Astrocyte (in vitro differentiated cells and primary cell): ENCODE data around the gene CLEC19A. TPM values are rescaled to one million over a fixed set of nuclear protein-coding genes. Genes with fewer than 3 reads are reported as not detected.
A peak's percentile ranks its signal among the peaks of the same experiment; 100 is the strongest.

Experiments used
- DNase-seq: peaks from one replicate; pipeline ENCODE4 v3.0.0-alpha.2; 2010; ENCODE audit warnings: low read depth
- FAIRE-seq: peaks from 2 replicates; lab custom pipeline; 2011; peaks lifted over from hg19 to GRCh38; lab: Jason Lieb, UNC
- H2AFZ ChIP-seq: 2 replicates; pipeline ENCODE4 v1.6.0; 2012; ENCODE audit warnings: low read depth, low read length, inconsistent platforms
- H3K27ac ChIP-seq: 2 replicates; pipeline ENCODE4 v1.5.1; 2011; ENCODE audit warnings: low read depth, low read length, inconsistent platforms
- H3K27me3 ChIP-seq: 2 replicates; pipeline ENCODE4 v1.6.0; 2011; ENCODE audit warnings: low read length, inconsistent platforms; ENCODE audit not compliant: insufficient read depth
- H3K36me3 ChIP-seq: 2 replicates; pipeline ENCODE4 v1.5.1; 2011; ENCODE audit warnings: low read length, inconsistent platforms; ENCODE audit not compliant: insufficient read depth
- H3K4me1 ChIP-seq: 2 replicates; pipeline ENCODE4 v1.5.1; 2011; ENCODE audit warnings: low read length, inconsistent platforms; ENCODE audit not compliant: insufficient read depth
- H3K4me2 ChIP-seq: 2 replicates; pipeline ENCODE4 v1.6.0; 2012; ENCODE audit warnings: low read length, inconsistent platforms
- H3K4me3 ChIP-seq: 2 replicates; pipeline ENCODE4 v1.5.1; 2011; ENCODE audit warnings: low read depth, mild to moderate bottlenecking, low read length, inconsistent platforms; ENCODE audit not compliant: insufficient read depth
- H3K79me2 ChIP-seq: 2 replicates; pipeline ENCODE4 v1.6.0; 2012; ENCODE audit warnings: mild to moderate bottlenecking, low read length, inconsistent platforms; ENCODE audit not compliant: insufficient read depth
- H3K9ac ChIP-seq: 2 replicates; pipeline ENCODE4 v1.6.0; 2012; ENCODE audit warnings: mild to moderate bottlenecking, low read length, inconsistent platforms
- H3K9me3 ChIP-seq: 2 replicates; pipeline ENCODE4 v1.5.1; 2012; ENCODE audit warnings: low read depth, mild to moderate bottlenecking, low read length, inconsistent platforms; ENCODE audit not compliant: insufficient read depth
- H4K20me1 ChIP-seq: 2 replicates; pipeline ENCODE4 v1.6.0; 2012; ENCODE audit warnings: low read length, inconsistent platforms; ENCODE audit not compliant: insufficient read depth
- H3K27ac Mint-ChIP-seq: one replicate; pipeline ENCODE4 v1.8.0; 2021; ENCODE audit warnings: mild to moderate bottlenecking, mixed read lengths; ENCODE audit not compliant: unreplicated experiment
- H3K27me3 Mint-ChIP-seq: one replicate; pipeline ENCODE4 v1.8.0; 2021; ENCODE audit warnings: low read depth, mixed read lengths; ENCODE audit not compliant: unreplicated experiment
- H3K36me3 Mint-ChIP-seq: one replicate; pipeline ENCODE4 v1.8.0; 2021; ENCODE audit warnings: low read depth, mixed read lengths; ENCODE audit not compliant: unreplicated experiment
- H3K4me1 Mint-ChIP-seq: one replicate; pipeline ENCODE4 v1.8.0; 2021; ENCODE audit warnings: low read depth, mixed read lengths; ENCODE audit not compliant: unreplicated experiment
- H3K4me3 Mint-ChIP-seq: one replicate; pipeline ENCODE4 v1.8.0; 2021; ENCODE audit warnings: mild to moderate bottlenecking, moderate library complexity, mixed read lengths; ENCODE audit not compliant: unreplicated experiment
- H3K9me3 Mint-ChIP-seq: one replicate; pipeline ENCODE4 v1.8.0; 2021; ENCODE audit warnings: mild to moderate bottlenecking, mixed read lengths; ENCODE audit not compliant: unreplicated experiment
- CTCF ChIP-seq: IDR thresholded peaks from 2 replicates; pipeline ENCODE4 v1.5.1; 2011; ENCODE audit warnings: low read depth, mild to moderate bottlenecking, inconsistent platforms, low read length, moderate library complexity; ENCODE audit not compliant: insufficient read depth
- EZH2 ChIP-seq: IDR thresholded peaks from 2 replicates; pipeline ENCODE4 v1.6.1; 2012; ENCODE audit warnings: mild to moderate bottlenecking, low read length, inconsistent platforms; ENCODE audit not compliant: insufficient read depth
- total RNA-seq: library from RNA; stranded (reverse); gene quantifications from 2 replicates; pipeline ENCODE4 v1.2.1, GENCODE V29; 2021

CLEC19A gene
- total RNA-seq, 1 donor from 2014 or later, result not detected

GRCh38 chr16:19290860-19291259 lies 5.3 kb downstream of the CLEC19A start:
- Histone ChIP-seq H3K4me1 (no peaks in the 10 kb centered on the region), H3K27ac (no peak overlapping the region), H3K36me3 (no peaks in the 10 kb centered on the region), H3K79me2 (no peaks in the 10 kb centered on the region), H3K9me3 (no peaks in the 10 kb centered on the region), H3K4me2 (no peak overlapping the region), H3K27me3 (no peaks in the 10 kb centered on the region), H3K4me3 (no peak overlapping the region), H4K20me1 (no peaks in the 10 kb centered on the region), H2AFZ (no peak overlapping the region), H3K9ac (no peak overlapping the region)
- H3K27me3 Mint-ChIP-seq, result peaks cover 15% of the 10 kb centered on the region
- no peak for TF ChIP-seq CTCF
- FAIRE-seq (no peak), DNase-seq (no peak)
- H3K4me3 Mint-ChIP-seq, result no peak overlapping the region
- H3K9me3 Mint-ChIP-seq, result peaks cover 2% of the 10 kb centered on the region
- no peak overlapping the region for H3K27ac Mint-ChIP-seq
- H3K4me1 Mint-ChIP-seq, result peaks cover 2% of the 10 kb centered on the region
- H3K36me3 Mint-ChIP-seq, result no peaks in the 10 kb centered on the region

- no peak overlapping the region for H3K4me3 ChIP-seq
- TF ChIP-seq EZH2 (no peak), CTCF (no peak)
- H3K27me3 ChIP-seq, result no peaks in the 10 kb centered on the region
- H2AFZ ChIP-seq, result no peak overlapping the region
- DNase-seq, result peak; percentile 4
- H3K4me2 ChIP-seq, result no peak overlapping the region
- no peaks in the 10 kb centered on the region for H3K36me3 Mint-ChIP-seq
- H3K9me3 Mint-ChIP-seq, result peaks cover 2% of the 10 kb centered on the region
- H3K79me2 ChIP-seq, result no peaks in the 10 kb centered on the region
- H3K27me3 Mint-ChIP-seq, result peaks cover 15% of the 10 kb centered on the region
- no peak overlapping the region for H3K27ac ChIP-seq
- no peaks in the 10 kb centered on the region for H3K9me3 ChIP-seq
- no peaks in the 10 kb centered on the region for H3K36me3 ChIP-seq
- H3K9ac ChIP-seq, result no peak overlapping the region
- H3K4me1 Mint-ChIP-seq, result peaks cover 2% of the 10 kb centered on the region
- H3K4me3 Mint-ChIP-seq, result no peak overlapping the region
- H4K20me1 ChIP-seq, result no peaks in the 10 kb centered on the region
- peak overlapping the region; percentile 13 for H3K27ac Mint-ChIP-seq
- no peak for FAIRE-seq
- H3K4me1 ChIP-seq, result no peaks in the 10 kb centered on the region
These were observed 5.9 kb downstream of the CLEC19A start for GRCh38 chr16:19291475-19291874.

- Mint-ChIP-seq H3K27me3 (peaks cover 15% of the 10 kb centered on the region), H3K27ac (no peak overlapping the region), H3K36me3 (no peaks in the 10 kb centered on the region), H3K4me1 (peaks cover 2% of the 10 kb centered on the region), H3K9me3 (peaks cover 2% of the 10 kb centered on the region), H3K4me3 (no peak overlapping the region)
- Histone ChIP-seq H3K36me3 (no peaks in the 10 kb centered on the region), H3K4me2 (no peak overlapping the region), H3K9ac (no peak overlapping the region), H3K79me2 (no peaks in the 10 kb centered on the region), H3K4me1 (no peaks in the 10 kb centered on the region), H4K20me1 (no peaks in the 10 kb centered on the region), H3K27me3 (no peaks in the 10 kb centered on the region), H2AFZ (no peak overlapping the region), H3K27ac (no peak overlapping the region), H3K4me3 (no peak overlapping the region), H3K9me3 (no peaks in the 10 kb centered on the region)
- TF ChIP-seq CTCF (no peak), EZH2 (no peak)
- no peak for DNase-seq
- FAIRE-seq, result no peak
These were observed 6.7 kb downstream of the CLEC19A start for GRCh38 chr16:19292186-19292585.
